ENCODE data around the gene MEIOB.

Gene MEIOB

DNA sequence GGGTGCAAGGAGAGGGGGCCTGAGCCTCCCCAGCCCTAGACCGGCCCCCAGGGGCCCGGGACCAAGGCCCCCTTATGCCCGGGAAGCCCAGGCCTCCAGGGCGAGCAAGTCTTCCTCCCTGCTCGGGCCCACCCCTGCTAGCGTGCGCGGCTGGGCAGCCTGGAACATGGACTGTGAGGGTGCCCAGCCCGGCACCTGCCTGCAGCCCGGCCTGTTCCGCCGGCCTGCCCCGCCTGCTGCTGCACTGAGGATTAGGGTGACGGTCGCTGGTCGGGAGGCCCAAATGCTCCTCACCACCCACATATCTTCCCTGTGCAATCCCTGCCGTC, 40.2 kb upstream of the MEIOB start:
- H3K4me3 ChIP-seq: no peak overlapping the region
- no peak overlapping the region for H3K27ac ChIP-seq
- TF ChIP-seq, protein P1, sequence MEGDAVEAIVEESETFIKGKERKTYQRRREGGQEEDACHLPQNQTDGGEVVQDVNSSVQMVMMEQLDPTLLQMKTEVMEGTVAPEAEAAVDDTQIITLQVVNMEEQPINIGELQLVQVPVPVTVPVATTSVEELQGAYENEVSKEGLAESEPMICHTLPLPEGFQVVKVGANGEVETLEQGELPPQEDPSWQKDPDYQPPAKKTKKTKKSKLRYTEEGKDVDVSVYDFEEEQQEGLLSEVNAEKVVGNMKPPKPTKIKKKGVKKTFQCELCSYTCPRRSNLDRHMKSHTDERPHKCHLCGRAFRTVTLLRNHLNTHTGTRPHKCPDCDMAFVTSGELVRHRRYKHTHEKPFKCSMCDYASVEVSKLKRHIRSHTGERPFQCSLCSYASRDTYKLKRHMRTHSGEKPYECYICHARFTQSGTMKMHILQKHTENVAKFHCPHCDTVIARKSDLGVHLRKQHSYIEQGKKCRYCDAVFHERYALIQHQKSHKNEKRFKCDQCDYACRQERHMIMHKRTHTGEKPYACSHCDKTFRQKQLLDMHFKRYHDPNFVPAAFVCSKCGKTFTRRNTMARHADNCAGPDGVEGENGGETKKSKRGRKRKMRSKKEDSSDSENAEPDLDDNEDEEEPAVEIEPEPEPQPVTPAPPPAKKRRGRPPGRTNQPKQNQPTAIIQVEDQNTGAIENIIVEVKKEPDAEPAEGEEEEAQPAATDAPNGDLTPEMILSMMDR (IDR thresholded peaks at IDR 0.05): no peak
- no peak for DNase-seq (ENCODE audit: low spot score)

DNA sequence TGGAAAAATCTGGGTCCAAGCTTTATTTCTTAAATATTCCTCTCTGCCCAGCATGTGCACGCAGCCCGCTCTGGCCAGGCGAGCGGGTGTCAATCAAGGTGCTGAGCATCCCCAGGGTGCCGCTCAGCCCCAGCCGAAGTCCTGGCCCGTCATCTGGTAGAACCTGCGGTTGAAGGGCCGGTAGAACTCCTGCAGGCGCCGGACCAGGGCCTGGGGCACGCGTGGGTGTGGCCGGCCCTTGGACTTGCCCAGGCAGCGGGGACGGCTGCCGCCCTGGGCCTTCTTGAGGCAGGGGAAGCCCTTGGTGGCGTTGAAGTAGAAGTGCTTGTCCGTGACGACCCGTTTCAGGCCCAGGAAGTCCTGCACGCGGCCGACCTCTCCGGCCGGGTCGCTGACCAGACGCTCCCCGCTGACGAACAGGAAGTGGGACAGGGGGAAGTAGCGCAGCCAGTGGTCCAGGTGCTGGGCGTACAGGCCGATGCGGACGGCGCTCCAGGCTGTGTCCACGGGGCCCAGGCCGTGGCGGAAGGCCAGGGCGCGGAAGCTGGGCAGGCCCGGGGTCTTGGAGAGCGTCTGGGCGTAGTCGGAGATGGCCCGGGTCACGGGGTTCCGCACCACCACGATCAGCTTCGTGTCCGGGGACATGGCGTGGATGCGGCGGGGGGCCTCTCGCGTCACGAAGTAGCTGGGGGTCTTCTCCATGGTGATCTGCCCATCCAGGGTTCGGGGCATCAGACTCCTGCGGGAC, 39.7 kb upstream of the MEIOB start:
- H3K4me3 ChIP-seq: no peak overlapping the region
- DNase-seq (ENCODE audit: low spot score): no peak
- TF ChIP-seq, protein P1 (IDR thresholded peaks at IDR 0.05): no peak
- H3K27ac ChIP-seq: no peak overlapping the region

DNA sequence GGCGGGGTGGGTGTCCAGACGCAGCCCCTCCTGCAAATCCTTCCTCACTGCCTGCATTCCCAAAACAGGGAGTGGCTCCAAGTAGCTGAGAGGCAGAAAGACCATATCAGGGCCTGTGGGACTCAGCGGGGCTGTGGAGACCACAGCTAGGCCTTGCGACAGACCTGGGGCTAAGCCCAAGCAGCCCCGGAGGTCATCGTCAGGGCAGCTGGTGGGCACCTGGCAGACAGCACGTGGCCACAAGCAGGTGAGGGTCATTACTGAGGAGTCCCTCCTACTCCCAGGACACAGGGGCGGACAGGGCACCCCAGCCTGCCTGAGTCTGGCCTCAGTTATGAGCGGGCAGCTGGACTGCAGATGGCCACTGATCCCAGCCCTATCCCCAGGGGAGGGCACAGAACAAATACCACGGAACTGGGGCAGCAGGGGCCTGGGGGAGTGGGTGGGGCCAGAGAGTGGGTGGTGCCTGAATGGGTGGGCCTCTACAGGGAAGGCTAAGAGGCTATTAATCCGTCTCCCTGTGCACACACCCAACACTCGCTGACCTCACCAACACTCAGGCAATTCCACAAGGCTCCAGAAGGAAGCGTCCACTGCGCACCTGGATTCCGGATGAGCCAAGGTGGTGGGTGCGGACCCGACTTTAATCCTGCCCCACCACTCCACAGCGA, 37.7 kb upstream of the MEIOB start:
- DNase-seq (ENCODE audit: low spot score): peak; percentile 62
- Histone ChIP-seq H3K27ac (no peak overlapping the region), H3K4me3 (no peak overlapping the region)
- TF ChIP-seq, protein P1 (IDR thresholded peaks at IDR 0.05): no peak

DNA sequence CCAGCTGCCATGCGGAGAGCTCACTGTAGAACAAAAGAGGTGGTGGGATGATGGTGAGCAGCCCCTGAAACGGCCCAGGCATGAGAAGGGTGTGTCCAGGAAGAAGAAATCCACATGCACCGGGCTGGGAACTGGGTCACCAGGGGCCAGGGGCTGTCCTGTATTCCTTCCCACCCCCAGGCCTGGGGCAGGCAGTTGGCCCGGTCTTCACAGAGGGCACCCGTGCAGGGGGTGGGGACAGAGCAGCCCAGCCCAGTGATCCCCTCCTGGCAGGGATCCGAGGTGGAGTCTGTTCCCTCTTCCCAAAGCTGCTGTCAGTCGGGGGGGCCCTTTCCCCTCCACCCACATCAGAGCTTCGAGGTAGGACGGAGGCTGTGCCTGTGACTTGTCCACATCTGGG, 37.0 kb upstream of the MEIOB start:
- no peak for DNase-seq (ENCODE audit: low spot score)
- Histone ChIP-seq H3K27ac (no peak overlapping the region), H3K4me3 (no peak overlapping the region)
- TF ChIP-seq, protein P1 (IDR thresholded peaks at IDR 0.05): no peak

DNA sequence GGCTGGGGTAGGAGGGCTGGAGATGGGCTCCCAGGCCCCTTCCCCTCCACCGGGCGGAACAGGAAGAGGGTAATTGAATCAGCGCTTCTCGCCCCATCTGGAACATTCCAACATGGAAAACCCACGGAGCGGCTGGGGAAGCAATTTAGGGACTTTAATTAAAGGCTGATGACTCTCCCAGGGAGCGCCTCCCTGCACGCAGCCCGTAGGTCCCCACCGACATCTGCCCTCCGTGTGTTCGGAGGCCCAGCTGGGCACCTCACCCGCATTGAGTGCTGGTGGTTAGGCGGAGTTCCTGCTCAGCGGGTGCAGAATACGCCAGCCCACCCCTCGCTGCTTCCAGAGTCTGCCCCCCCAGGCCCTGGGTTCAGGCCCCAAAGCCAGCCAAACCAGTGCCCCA, 36.2 kb upstream of the MEIOB start:
- DNase-seq (ENCODE audit: low spot score): no peak
- Histone ChIP-seq H3K4me3 (no peak overlapping the region), H3K27ac (no peak overlapping the region)
- TF ChIP-seq, protein P1 (IDR thresholded peaks at IDR 0.05): no peak

DNA sequence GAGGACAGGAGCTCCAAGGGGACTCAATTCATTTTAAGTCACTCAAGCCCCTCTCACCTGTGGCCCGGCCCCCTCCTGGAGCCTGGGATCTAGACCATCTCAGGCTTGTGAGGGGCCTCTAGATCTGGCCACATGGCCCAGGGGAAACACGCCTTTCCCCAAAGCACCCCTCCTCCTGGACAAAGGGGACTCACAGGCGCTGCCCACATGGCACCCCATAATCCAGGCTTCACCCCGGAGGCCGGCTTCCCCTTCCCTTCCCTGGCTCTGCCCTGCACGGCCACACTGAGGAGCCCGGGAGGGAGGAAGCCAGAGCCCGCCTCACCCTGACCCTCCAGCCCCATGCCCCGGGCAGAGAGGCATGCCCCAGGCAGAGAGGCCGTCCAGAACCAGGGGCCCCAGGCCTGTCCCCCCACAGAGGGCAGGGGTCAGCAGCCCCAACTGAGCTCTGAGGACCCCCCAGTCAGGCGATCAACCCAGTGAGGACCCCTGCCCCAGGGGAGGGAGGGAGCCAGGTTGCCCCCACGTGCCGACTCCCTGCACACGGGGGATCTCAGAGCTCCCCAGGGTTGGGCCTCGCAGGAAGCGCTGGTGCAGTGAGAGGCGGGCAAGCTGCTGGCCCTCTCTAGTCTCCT, 35.4 kb upstream of the MEIOB start:
- Histone ChIP-seq H3K4me3 (no peak overlapping the region), H3K27ac (no peak overlapping the region)
- no peak for DNase-seq (ENCODE audit: low spot score)
- TF ChIP-seq, protein P1 (IDR thresholded peaks at IDR 0.05): no peak

DNA sequence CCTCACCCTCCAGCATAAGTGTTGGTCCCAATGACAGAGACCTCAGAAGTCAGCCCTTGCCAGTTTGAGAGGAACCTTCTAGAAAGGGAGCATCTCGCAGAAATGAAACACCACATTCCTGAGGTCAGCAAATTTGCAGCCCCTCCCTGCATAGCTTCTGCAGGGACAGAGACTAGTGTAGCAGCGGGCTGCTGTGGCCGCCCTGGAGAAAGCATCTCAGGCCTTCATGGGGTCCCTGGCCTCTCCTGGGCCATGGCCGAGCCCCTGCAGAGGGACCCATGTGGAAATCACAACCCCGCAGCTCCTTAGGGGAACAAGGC, 34.8 kb upstream of the MEIOB start:
- TF ChIP-seq, protein P1 (IDR thresholded peaks at IDR 0.05): no peak
- H3K27ac ChIP-seq: no peak overlapping the region
- DNase-seq (ENCODE audit: low spot score): no peak
- no peak overlapping the region for H3K4me3 ChIP-seq
